Subcutaneous abdominal adipose tissue (tissue), 5 donors: ENCODE results near the gene CMTM2.
"Not testable (repeated sequence)": the region's sequence is repeated elsewhere in the genome, so short reads cannot be mapped to it uniquely, and the experiment has no call there.

Experiments
- H3K27ac ChIP-seq: one replicate; pipeline ENCODE4 v1.7.0; 2013; ENCODE audit warnings: low read depth, mild to moderate bottlenecking, inconsistent platforms, low read length, moderate library complexity
- H3K27me3 ChIP-seq, 5 donors: one replicate each; pipeline ENCODE4 v1.7.0; 2013; ENCODE audit warnings: low read length in 5 of 5, inconsistent platforms in 1 of 5; ENCODE audit not compliant: control insufficient read depth in 5 of 5, insufficient read depth in 4 of 5
- H3K36me3 ChIP-seq, 5 donors: one replicate each; pipeline ENCODE4 v1.7.0; 2013; ENCODE audit warnings: low read length in 5 of 5; ENCODE audit not compliant: control insufficient read depth in 5 of 5, insufficient read depth in 5 of 5
- H3K4me1 ChIP-seq, 5 donors: one replicate each; pipeline ENCODE4 v1.7.0; 2013; ENCODE audit warnings: low read length in 5 of 5, mild to moderate bottlenecking in 3 of 5, moderate library complexity in 1 of 5; ENCODE audit not compliant: control insufficient read depth in 5 of 5, insufficient read depth in 5 of 5
- H3K4me3 ChIP-seq, 5 donors: one replicate each; pipeline ENCODE4 v1.7.0; 2013; ENCODE audit warnings: low read length in 5 of 5, low read depth in 1 of 5
- H3K9ac ChIP-seq, 5 donors: one replicate each; pipeline ENCODE4 v1.7.0; 2013; ENCODE audit warnings: low read length in 5 of 5, mild to moderate bottlenecking in 4 of 5, moderate library complexity in 3 of 5
- H3K9me3 ChIP-seq, 5 donors: one replicate each; pipeline ENCODE4 v1.7.0; 2013; ENCODE audit warnings: low read length in 5 of 5; ENCODE audit not compliant: control insufficient read depth in 5 of 5
- donor health status: healthy.
- donor health status: healthy.
- donor health status: healthy.
- donor health status: healthy.
- donor health status: healthy.

The CMTM2 gene

DNA sequence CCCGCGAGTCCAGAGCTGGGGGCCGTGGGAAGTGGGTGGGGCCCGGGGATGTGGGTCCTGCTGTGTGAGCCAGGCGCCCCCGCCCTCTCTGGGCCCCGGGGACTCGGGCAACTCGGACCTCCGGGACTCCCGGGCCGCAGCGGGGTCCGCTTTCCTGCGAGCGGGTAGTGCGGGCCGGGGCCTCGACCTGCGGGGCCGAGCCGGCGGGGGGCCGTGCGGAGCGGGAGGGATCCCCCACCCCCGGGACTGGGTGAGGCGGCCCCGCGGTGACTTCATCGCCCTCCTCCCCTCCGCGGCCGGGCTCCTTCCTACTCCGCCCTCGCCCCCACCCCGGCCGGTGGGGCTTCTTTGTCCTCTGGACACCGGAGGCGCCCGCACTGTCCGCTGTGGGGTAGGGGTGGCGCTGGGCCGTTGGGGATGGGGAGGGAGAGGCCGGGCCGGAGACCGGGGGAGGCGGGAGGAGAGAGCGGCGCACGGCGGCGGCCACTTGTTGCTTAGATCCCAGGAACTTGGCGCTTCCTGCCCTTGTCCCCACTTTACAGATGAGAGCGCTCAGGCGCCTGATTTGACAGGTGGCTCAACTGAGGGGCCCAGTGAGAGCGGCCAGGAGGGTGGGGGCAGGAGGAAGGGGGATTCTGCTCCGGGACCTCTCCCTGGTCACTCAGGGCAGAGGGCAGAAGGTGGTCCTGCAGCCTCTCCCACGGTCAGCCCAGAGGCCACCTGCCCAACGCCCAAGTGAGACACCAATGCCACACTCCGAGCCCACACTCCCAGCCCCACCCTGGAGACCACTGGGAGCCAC is 26.1 kb downstream of the CMTM2 start:
- Histone ChIP-seq H3K9me3 (no peaks in the 10 kb centered on the region), H3K9ac (peak overlapping the region; percentile 26 to 84 (median 77)), H3K4me3 (peak overlapping the region; percentile 44 to 81 (median 73)), H3K4me1 (peaks cover 12 to 41% (median 32%) of the 10 kb centered on the region in 5 donors), H3K27ac (peak overlapping the region; percentile 80), H3K36me3 (peaks cover 0 to 22% (median 18%) of the 10 kb centered on the region in 5 donors), H3K27me3 (no peaks in the 10 kb centered on the region)

DNA sequence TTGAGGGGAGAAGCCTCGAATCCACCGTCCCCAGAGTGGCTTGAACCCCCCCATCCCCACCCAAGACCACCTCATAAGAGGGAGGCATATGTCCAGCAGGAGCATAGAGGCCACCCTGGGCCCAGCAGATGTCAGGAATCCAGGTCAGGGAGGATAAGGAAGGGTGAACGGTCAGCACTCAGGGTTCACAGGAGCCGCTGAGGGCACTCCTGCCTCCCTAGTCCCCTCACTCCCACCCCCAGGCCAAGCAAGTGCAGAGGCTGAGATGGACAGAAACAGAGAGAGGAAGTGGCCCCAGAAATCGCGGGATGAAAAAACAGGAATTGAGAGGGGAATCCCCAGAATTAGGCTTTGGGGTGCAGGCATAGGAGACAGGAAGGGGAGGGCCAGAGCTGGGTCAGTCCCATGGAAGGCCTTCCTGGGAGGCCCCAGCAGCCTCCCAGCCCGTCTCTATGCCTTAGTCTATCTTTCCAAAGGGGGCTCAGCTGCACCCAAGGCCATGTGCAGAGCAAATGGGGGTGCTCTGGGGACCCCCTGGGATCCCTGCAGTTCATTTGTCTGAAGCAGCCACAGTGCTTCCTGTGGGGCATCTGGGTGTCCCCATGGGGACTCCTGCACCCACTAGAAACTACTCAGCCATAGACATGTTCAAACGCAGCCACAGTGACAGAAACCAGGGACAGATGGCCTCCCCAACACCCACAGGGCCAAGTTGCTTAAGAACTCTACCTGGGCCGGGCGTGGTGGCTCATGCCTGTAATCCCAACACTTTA is 26.9 kb downstream of the CMTM2 start:
- Histone ChIP-seq H3K9ac (peak overlapping the region; percentile 26 to 84 (median 77)), H3K27ac (peak overlapping the region; percentile 80), H3K27me3 (no peaks in the 10 kb centered on the region), H3K4me3 (peak overlapping the region; percentile 55 to 81 (median 73)), H3K4me1 (peaks cover 12 to 41% (median 32%) of the 10 kb centered on the region in 5 donors), H3K9me3 (no peaks in the 10 kb centered on the region), H3K36me3 (peaks cover 0 to 30% (median 26%) of the 10 kb centered on the region in 5 donors)

DNA sequence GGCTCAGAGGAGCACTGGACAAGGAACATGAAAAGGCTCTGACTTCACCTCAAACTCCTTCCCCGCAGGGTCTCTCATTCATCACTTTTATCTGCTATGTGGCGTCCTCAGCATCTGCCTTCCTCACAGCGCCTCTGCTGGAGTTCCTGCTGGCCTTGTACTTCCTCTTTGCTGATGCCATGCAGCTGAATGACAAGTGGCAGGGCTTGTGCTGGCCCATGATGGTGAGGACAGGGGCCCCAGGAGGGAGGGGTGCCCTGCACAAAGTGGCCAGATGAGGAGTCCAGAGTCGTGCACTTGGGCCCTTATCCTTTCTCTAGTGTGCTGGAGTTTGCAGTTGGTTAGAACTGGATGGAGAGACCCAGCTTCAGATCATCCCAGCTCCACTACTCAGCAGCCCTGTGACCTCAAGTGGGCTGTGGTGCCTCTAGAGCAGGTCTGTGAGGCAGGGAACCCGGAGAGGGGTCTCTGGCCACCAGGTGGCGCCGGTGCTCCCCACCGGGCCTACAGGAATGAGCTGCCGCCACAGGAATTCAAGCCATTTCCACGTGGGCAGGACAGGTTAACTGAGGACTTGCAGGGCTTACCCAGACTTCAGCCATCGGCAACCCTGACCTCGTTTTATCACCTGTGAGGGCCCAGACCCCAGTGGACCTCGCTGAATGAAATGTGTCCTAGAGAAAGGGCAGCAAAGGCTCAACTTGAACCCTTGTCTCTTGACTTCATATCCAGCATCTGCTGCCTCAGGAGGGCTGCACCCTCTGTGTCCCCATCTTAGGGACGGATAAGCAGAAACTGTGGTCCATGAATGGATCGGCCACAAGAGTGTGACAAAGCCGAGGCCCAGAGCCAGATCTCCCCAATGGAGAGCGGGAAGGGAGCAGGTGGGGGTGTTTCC is 29.2 kb downstream of the CMTM2 start:
- H3K36me3 ChIP-seq = peaks cover 0 to 53% (median 47%) of the 10 kb centered on the region in 5 donors
- H3K9ac ChIP-seq = peak overlapping the region in 2 of 5 donors; percentile 8 to 11

DNA sequence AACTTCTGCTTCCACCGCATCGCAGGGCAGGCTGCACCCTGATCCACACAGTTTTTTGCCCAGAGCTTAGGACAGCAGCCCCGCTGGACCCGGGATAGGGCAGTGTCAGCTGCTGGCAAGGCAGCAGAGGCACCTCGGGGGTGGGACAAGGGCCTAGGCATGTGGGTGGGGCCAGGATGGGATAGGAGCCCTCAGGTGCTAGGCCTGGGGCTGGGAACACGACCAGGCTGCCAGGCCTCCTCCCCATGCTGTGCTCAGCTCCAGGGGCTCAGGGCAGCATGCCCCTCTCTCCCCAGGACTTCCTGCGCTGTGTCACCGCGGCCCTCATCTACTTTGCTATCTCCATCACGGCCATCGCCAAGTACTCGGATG is 29.9 kb downstream of the CMTM2 start:
- Histone ChIP-seq H3K27ac (no peak overlapping the region), H3K9ac (no peak overlapping the region)

More for the DNA sequence above, 29.2 kb downstream of the CMTM2 start:
- H3K9me3 ChIP-seq = no peaks in the 10 kb centered on the region
- H3K27ac ChIP-seq = no peak overlapping the region
- no peaks in the 10 kb centered on the region for H3K27me3 ChIP-seq
- no peak overlapping the region for H3K4me3 ChIP-seq
- peaks cover 12 to 40% (median 31%) of the 10 kb centered on the region in 5 donors for H3K4me1 ChIP-seq

DNA sequence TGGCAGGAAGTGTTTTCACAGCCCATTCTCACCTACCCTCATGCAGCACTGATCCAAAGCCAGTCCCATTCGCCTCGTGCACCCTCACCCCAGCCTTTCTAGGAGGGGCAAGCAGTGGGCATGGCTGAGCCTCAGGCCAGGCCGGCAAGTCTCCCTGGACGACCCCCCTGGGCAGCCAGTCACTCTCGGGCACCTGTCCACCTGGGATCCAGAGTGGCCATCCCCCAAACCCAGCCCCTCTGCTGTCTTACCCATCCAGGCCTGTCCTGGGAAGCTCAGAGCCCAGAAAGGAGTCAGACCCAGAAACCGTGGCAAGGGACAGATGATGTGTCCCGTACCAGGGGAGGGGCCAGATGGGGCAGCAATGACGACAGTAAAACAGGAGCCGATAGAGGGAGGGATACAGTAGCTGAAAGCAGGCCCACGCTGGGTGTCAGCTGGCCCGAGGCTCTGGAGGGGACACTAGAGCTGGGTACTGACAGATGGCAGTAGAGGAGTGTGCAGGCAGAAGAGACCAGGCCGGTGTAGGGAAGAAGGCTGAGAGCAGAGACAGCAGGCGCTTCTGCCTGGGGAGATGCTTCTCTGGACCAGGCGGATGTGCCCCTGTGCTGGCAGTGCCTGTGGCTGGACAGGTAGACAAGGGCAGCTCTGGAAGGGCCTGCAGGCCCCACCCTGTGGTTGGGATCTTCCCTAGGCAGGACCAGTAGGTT is 31.0 kb downstream of the CMTM2 start:
- peaks cover 0 to 63% (median 54%) of the 10 kb centered on the region in 5 donors for H3K36me3 ChIP-seq
- no peaks in the 10 kb centered on the region for H3K9me3 ChIP-seq
- no peak overlapping the region for H3K27ac ChIP-seq
- peaks cover 7 to 37% (median 26%) of the 10 kb centered on the region in 5 donors for H3K4me1 ChIP-seq
- H3K4me3 ChIP-seq = no peak overlapping the region
- no peaks in the 10 kb centered on the region for H3K27me3 ChIP-seq
- H3K9ac ChIP-seq = no peak overlapping the region

More for the DNA sequence above, 29.9 kb downstream of the CMTM2 start:
- Histone ChIP-seq H3K4me1 (peaks cover 7 to 36% (median 26%) of the 10 kb centered on the region in 5 donors), H3K4me3 (no peak overlapping the region), H3K27me3 (no peaks in the 10 kb centered on the region), H3K36me3 (peaks cover 0 to 58% (median 50%) of the 10 kb centered on the region in 5 donors), H3K9me3 (no peaks in the 10 kb centered on the region)

DNA sequence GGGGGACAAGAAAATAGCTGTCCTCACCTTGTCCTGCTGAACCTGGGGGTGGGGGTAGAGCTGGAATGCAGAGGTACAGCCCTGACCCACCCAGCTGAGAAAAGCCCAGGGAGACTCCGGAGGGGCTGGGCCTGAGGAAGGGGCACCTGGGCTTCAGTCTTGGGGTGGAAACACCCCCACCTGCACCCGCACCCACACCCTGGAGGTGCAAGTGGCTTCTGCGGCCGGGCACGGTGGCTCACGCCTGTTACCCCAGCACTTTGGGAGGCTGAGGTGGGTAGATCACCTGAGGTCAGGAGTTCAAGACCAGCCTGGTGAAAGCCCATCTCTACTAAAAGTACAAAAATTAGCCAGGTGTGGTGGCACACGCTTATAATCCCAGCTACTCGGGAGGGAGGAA is 32.6 kb downstream of the CMTM2 start:
- H3K9ac ChIP-seq, H3K9me3 ChIP-seq, H3K27ac ChIP-seq, H3K27me3 ChIP-seq, H3K4me3 ChIP-seq: not testable (repeated sequence)
- Histone ChIP-seq H3K4me1 (peaks cover 5 to 23% (median 15%) of the 10 kb centered on the region in 5 donors), H3K36me3 (peaks cover 0 to 63% (median 54%) of the 10 kb centered on the region in 5 donors)

DNA sequence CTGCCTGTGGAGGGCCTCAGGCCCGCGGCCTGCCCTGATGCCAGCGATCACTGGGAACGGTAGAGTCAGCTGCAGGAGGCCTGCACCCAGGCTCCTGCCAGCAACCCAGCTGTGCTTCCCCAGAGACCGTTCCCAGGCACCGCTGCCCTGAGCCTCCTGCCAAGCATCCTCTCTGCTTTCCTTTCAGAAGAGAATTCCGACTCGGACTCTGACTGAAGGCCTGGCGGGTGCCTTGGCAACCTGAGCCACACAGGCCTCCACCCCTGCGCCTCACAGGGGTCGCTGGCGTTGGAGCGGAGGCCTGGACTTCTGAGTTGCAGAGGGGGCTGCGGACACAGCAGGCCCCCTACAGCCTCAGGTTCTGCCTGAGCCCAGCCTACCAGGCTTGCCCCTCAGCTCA is 33.2 kb downstream of the CMTM2 start:
- no peaks in the 10 kb centered on the region for H3K27me3 ChIP-seq
- peaks cover 0 to 63% (median 54%) of the 10 kb centered on the region in 5 donors for H3K36me3 ChIP-seq
- no peak overlapping the region for H3K9ac ChIP-seq
- H3K27ac ChIP-seq = no peak overlapping the region
- no peaks in the 10 kb centered on the region for H3K9me3 ChIP-seq
- no peak overlapping the region for H3K4me3 ChIP-seq
- peaks cover 5 to 20% (median 12%) of the 10 kb centered on the region in 5 donors for H3K4me1 ChIP-seq

DNA sequence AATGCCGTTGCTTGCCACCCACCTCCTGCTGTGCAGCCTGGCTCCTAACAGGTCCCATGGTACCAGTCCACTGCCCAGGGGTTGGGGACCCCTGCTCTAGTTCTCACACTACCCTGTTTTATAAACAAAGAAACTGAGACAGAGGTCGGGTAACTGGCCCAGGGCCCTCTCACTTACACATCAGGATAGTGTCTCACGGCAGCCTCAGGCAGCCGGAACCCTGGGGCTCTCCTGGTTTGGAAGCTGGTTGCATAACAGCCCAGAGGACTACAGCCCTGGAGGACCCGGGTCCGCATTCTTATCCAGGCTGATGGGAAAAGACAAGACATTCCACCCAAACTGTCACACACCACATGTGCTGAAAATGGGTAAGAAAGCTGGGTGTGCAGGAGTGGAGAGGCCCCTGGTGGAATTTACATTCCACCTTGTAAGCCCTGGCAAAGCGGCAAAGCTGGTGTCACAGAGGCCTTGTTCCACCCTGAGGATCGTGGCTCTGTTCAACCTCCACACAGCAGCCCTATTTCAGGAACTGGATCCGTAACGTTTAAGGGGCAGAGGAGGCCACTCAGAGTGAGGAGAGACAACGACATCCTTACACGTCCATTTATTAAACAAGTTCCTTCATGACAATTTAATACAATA is 35.0 kb downstream of the CMTM2 start:
- Histone ChIP-seq H3K27ac (no peak overlapping the region), H3K27me3 (no peaks in the 10 kb centered on the region), H3K36me3 (peaks cover 0 to 52% (median 47%) of the 10 kb centered on the region in 5 donors), H3K9me3 (no peaks in the 10 kb centered on the region), H3K4me1 (peaks cover 0 to 24% (median 13%) of the 10 kb centered on the region in 5 donors), H3K4me3 (no peak overlapping the region), H3K9ac (peak overlapping the region in 1 of 5 donors; percentile 5)

DNA sequence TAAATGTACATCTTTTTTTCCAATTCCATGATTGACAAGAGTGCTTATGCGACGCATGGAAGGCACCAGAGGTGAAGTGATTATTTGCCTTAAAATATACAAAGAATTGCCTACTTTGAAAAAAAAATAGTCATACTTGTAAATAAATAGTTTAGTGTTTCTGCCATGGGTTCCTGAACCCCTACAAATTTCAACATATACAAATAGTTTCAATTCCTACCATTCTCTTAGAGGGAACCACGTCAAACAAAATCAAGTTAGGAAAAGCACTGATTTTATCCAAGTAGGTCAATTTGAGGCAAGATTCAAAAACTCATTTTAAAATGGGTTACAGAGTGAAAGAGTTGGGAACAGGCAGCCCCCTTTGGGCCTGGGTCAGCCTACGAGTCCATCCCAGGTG is 36.9 kb downstream of the CMTM2 start:
- Histone ChIP-seq H3K36me3 (peaks cover 0 to 33% (median 29%) of the 10 kb centered on the region in 5 donors), H3K9ac (peak overlapping the region in 1 of 5 donors; percentile 32), H3K27ac (no peak overlapping the region)

More for the DNA sequence above, 36.9 kb downstream of the CMTM2 start:
- Histone ChIP-seq H3K4me3 (no peak overlapping the region), H3K4me1 (peaks cover 0 to 28% (median 14%) of the 10 kb centered on the region in 5 donors), H3K9me3 (no peaks in the 10 kb centered on the region), H3K27me3 (no peaks in the 10 kb centered on the region)
